TTC549 (cell line): ENCODE data around the gene PDE11A.

Source experiments
- FAIRE-seq: peaks from 2 replicates; lab custom pipeline; 2012; peaks lifted over from hg19 to GRCh38; lab: Jason Lieb, UNC

The PDE11A gene

DNA sequence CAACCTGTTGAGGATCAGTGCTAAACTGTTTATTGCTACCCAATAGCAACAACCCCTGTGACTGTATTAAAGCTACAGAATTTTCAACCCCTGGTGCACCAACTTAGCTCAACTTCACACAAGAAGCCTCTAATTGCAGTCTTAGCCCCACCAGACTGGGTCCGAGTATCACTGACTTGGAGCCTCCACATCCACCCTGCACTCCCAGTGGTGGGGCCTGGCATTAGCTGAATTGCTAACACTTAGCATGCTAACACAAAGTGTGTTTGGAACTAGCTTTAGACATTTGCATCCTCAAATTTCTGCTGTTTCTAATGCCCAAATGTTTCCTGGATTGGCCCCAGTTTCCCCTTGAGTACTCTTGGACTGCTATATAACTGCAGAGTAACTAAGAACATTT, 381.4 kb downstream of the PDE11A start:
- FAIRE-seq: no peak

DNA sequence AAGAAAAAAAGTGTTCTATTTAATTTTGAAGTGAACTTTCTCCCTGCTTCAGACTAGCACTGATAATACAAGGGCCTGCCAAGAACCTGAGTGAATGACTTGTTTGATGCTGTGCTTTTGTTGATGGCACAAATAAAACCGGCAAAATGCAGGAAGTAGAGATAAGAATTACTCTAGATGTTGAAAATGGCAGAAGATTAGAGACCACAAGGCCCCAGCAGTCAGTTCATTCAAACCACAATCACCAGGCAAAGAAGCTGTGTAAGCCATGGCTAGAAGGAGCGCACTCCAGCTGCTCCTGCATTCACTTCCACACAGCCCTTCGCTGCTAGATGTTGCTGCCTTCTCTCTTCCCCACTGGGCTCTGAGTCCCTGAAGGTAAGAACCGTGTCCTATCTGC, 383.0 kb downstream of the PDE11A start:
- no peak for FAIRE-seq

- no peak for FAIRE-seq
Measured at GRCh38 chr2:177688844-177689243, 383.7 kb downstream of the PDE11A start.

- no peak for FAIRE-seq
Measured at GRCh38 chr2:177683661-177684069, 388.9 kb downstream of the PDE11A start.

DNA sequence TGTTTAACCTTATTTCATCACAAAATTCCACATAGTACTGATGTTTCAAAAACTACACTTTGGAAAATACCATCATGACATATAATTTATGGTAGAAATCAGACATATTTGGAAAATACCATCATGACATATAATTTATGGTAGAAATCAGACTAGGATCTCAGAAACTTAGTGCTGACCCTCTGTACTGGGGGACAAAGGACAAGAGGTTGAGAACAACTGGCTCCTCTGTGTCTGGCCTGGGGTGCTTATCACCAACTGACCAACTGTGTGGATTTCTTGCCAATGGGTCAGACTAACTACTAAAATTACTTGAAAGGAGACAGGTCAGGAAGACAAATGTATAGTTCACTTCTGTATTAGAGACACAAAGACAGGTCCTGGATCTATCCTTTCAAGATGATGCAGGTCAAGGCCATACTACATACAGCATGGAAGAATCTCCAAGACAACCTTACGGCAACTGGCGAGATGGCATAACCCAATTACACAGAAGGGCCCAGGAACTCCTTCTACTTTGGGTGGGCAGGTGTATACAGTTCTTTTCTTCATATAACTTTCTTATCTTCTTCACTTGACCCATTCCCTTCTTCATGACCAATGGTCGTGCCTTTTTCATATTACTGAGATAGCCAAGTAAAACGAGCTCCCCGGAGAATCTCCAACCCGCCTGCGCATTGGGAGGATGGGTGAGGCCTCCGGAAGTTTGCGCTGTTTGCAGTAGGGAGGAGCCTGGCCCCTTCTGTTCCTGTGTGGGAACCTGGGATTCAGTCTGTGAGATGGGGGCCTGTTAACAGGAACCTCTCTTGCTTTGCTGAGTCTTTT, 389.5 kb downstream of the PDE11A start:
- no peak for FAIRE-seq

DNA sequence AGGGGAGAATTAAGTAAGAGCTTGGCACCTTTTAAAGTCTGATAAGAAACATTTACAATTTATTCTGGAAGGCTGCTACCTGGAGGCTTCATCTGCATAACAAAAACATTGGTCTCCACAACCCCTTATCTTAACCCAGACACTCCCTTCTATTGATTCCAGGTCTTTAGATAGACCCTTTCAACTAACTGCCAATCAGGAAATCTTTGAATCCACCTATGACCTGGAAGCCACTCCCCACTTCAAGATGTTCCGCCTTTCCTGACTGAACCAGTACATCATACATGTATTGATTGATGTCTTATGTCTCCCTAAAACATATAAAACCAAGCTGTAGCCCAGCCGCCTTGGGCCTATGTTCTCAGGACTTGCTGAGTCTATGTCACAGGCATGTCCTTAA, 390.6 kb downstream of the PDE11A start:
- no peak for FAIRE-seq

DNA sequence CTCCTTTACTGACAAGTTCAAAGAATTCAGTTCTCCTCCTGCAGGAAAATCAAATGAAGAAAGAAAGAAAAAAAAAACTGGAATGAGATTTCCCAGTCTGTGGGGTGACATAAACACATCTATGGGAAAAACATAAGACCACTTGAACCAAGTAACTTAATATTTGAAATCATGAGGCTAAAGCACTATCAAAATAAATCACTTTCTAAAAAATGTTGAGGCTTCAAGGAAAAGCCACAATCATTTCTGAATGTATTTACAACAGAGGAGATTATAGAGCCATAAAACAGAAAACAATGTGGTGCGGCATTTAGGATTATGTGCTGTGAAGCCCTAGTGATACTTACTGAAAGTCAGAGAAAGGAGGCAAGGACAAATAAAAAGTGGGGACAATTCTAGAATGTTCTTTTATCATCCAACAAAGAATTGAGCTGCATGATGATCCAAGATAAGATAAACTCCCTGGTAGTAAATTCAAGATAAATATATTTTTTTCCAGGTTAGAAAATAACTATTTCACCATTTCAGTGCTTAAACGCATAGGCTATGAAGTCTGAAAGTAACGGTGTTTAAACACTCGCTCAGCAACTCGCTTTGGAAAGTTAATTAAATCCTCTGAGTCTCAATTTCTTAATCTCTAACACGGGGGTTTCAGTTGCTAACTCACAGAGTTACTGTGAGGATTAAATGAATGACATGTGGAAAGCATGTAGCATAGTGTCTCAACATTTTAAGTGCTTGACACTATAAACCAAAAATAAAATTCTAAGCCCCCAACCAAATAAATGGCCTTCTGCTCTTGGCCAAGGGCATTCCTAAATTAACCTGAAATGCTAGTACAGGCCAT, 391.5 kb downstream of the PDE11A start:
- peak; percentile 100 for FAIRE-seq

DNA sequence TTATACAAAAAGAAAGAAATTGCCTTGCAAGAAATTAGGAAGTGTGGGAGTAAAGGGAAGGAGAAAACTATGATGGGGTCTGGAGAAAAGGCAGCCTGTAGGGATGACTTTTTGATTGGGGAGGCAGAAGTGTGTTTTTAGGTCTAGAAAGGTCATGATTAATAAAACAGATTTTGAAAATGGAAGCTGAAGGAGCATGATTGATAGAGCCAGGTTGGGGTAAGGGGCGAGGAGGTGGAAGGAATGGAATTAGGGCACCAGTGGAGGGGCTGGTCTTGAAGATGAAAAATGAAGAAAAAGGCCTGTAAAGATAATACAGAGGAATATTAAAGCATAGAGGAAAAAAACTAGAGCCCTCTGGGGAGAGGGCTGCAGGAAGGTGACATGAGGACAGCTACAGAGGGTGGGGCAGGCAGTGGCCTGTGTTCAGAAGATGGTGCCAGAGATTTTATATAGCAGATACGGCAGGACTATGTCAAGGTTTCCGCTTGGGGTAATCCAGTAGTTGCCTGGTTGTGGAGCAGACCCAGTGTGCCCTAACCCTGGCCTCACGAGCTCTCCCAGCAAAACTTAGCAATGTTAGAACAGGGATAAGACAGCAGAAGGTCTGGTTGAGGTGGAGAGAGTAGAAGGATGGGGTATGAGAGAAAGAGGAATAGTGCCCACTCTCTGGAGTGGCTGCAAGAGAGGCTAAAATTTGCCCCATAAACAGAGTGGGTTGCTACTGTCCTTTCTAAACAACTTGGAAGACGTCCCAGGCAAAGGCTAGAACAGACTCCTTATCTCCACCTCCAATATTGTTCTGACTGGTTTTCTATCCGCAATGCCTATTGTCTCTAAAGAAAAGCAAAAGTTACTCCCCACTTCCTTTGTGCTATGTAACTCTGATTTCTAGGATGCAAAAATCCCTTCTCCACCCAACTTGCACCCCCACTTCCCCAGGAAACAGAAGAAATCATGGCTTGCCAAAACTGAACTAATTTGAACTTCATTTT, 392.7 kb downstream of the PDE11A start:
- FAIRE-seq: no peak

GRCh38 chr2:177678939-177679338, 393.6 kb downstream of the PDE11A start:
- no peak for FAIRE-seq

- no peak for FAIRE-seq
Measured at GRCh38 chr2:177676636-177677035, 395.9 kb downstream of the PDE11A start.

- FAIRE-seq: peak; percentile 100
Measured at GRCh38 chr2:177675825-177676224, 396.8 kb downstream of the PDE11A start.

DNA sequence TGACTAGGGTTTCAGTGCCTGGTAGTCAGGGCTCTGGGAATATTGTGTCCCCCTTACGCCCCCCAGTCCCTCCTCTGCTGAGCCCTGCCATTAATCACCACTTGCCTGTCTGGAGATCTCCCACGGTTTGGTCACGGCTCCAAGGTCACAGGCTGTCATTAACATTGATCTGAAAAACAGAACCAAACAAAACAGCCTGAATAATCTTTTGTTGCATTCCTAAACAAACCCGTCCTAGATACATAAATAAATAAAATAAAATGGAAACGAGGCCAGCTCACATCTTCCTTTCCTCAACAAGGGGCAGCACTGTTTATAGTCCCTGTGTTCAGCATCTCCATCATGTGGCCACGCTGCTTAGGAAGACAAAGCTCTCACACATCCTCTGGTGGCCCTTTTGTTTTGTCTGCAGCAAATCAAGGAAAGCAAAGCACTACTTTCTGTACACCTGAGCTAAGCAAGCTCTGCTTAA, 397.2 kb downstream of the PDE11A start:
- no peak for FAIRE-seq

DNA sequence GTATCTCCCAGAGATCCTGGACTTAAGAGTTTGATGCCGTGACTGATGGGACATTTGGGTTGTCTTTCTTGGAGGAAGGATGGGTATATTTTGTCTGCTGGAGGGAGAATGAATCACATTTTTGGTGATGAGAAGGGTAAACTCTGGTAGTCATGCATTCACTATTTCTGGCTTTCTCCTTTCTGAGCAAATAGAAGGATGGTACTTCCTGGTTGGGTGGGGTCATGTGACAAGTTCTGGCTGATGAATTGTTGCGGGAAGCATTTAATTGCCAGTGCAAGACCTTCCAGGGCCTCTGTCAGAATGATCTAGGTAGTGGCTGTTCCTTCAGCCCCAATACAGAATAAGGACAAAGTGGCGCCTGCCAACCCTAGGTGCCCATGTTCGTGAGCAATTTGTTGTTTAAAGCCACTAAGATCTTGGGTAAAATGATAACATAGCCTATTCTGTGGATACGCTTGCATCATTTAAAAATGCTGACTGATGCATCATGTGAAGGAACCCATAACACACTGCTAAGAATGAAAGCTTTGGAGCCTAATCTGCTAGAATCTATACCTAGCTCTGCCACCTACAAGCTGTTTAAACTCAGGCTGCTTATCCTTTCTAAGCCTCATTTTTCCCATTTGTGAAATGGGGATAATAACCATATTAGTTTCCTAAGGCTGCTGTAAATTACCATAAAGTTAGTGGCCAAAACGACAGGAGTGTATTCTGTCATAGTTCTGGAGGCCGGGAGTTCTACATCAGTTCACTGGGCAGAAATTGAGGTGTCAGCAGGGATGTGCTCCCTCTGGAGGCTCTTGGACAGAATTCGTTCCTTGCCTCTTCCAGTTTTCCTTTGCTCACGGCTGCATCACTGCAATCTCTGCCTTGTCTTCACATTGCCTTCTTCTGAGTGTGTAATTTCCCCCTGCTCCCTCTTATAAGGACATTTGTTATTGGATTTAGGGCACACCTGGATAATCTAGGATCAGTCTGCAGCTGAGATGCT, 398.7 kb downstream of the PDE11A start:
- no peak for FAIRE-seq

- FAIRE-seq: no peak
Measured at GRCh38 chr2:177671662-177672061, 400.9 kb downstream of the PDE11A start.

GRCh38 chr2:177670791-177671535, 401.6 kb downstream of the PDE11A start:
- peak; percentile 39 for FAIRE-seq

DNA sequence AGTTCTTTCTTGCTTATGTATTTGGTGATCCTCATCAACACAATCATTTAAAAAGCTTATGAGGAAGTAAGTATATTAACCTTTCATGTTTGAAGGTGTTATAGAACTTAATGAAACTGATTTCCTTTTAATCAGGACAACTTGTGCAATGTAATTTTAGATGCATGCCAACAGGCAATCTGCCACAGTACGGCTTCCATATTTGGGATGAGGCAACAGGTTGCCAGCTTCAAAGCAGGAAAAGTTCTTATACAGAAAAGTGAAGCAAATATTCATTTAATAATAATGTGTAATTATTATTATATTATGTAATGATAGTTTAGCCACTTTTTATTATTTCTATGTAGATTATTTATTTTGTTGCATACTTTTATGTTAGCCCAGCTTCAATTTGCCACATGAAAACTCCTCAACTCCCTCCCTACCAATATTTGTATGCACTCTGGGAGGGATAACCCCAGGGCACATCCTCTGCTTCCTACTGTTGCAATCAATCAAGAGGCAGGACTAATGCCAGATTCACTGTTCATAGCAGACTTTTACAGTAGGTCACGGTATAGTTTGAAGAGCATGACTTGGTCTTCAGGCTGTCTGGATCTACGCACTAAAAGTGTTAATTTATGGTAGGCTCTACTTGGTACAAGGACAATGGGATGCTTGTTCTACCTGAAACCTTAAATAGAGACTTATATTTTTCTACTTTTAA, 402.8 kb downstream of the PDE11A start:
- FAIRE-seq: peak; percentile 92

- no peak for FAIRE-seq
Measured at GRCh38 chr2:177669201-177669600, 403.4 kb downstream of the PDE11A start.

- FAIRE-seq: peak; percentile 92
Measured at GRCh38 chr2:177668617-177669016, 404.0 kb downstream of the PDE11A start.

GRCh38 chr2:177667626-177668025, 405.0 kb downstream of the PDE11A start:
- no peak for FAIRE-seq
